ENCODE results near the gene STOML3. TPM values are rescaled to one million over a fixed set of nuclear protein-coding genes. Genes with fewer than 3 reads are reported as not detected.

The STOML3 gene
- total RNA-seq, 1 experiment from 2014 or later = not detected

- TF ChIP-seq FOXP4 (CRISPR knock-in tag; IDR thresholded peaks at IDR 0.05) (no peak), FOXP1 (CRISPR knock-in tag; IDR thresholded peaks at IDR 0.05; ENCODE audit: borderline replicate concordance) (no peak), ZNF317 (CRISPR knock-in tag; IDR thresholded peaks at IDR 0.05; ENCODE audit: borderline replicate concordance, low read depth) (no peak), ETV6 (CRISPR knock-in tag; IDR thresholded peaks at IDR 0.05) (no peak)
- TF ChIP-seq, protein P1, sequence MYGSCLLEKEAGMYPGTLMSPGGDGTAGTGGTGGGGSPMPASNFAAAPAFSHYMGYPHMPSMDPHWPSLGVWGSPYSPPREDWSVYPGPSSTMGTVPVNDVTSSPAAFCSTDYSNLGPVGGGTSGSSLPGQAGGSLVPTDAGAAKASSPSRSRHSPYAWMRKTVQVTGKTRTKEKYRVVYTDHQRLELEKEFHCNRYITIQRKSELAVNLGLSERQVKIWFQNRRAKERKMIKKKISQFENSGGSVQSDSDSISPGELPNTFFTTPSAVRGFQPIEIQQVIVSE (CRISPR knock-in tag; IDR thresholded peaks at IDR 0.05; ENCODE audit: borderline replicate concordance) = no peak
Measured at GRCh38 chr13:39034085-39034484, 43.5 kb upstream of the STOML3 start (continued).

DNA sequence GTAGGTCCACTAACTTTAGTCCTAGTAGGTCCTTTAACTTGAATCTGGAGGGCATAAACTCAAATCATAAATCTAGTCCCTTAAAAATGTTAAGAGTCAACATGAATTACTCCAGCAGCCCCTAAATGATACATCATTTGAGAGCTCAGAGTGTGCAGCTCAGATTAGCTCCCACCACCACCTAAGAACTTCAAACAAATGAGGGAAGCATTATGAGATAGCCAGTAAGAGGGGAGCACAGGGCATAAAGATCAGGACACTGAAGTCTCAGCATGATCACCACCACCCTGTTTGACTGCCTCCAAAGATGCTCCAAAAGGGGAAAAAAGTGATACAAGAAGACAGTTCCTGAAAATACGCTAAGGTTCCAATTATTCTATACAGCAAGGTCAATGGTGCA lies 41.5 kb upstream of the STOML3 start:
- TF ChIP-seq IRF1 (CRISPR knock-in tag; IDR thresholded peaks at IDR 0.05) (no peak), ZBTB21 (CRISPR knock-in tag; IDR thresholded peaks at IDR 0.05; ENCODE audit: borderline replicate concordance) (no peak), ESRRA (CRISPR knock-in tag; IDR thresholded peaks at IDR 0.05; ENCODE audit: borderline replicate concordance) (no peak)
- TF ChIP-seq, protein P2, sequence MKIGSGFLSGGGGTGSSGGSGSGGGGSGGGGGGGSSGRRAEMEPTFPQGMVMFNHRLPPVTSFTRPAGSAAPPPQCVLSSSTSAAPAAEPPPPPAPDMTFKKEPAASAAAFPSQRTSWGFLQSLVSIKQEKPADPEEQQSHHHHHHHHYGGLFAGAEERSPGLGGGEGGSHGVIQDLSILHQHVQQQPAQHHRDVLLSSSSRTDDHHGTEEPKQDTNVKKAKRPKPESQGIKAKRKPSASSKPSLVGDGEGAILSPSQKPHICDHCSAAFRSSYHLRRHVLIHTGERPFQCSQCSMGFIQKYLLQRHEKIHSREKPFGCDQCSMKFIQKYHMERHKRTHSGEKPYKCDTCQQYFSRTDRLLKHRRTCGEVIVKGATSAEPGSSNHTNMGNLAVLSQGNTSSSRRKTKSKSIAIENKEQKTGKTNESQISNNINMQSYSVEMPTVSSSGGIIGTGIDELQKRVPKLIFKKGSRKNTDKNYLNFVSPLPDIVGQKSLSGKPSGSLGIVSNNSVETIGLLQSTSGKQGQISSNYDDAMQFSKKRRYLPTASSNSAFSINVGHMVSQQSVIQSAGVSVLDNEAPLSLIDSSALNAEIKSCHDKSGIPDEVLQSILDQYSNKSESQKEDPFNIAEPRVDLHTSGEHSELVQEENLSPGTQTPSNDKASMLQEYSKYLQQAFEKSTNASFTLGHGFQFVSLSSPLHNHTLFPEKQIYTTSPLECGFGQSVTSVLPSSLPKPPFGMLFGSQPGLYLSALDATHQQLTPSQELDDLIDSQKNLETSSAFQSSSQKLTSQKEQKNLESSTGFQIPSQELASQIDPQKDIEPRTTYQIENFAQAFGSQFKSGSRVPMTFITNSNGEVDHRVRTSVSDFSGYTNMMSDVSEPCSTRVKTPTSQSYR (CRISPR knock-in tag; IDR thresholded peaks at IDR 0.05) = no peak
- CTCF ChIA-PET = no interaction called here
- H3K4me1 Mint-ChIP-seq = peaks cover 42% of the 10 kb centered on the region
- ATAC-seq (no peak), DNase-seq (ENCODE audit: low spot score) (no peak)
- POLR2A ChIA-PET = interaction anchor here (0.5 kb wide), 1 partner anchor 186 kb away, joined by 4 read pairs; no protein-coding TSS in a partner anchor
- H3K36me3 Mint-ChIP-seq = peaks cover 23% of the 10 kb centered on the region
- no peak overlapping the region for H3K4me3 Mint-ChIP-seq
- H3K27me3 Mint-ChIP-seq (ENCODE audit: low read depth) = no peaks in the 10 kb centered on the region
- H3K9me3 Mint-ChIP-seq = no peaks in the 10 kb centered on the region
- H3K27ac Mint-ChIP-seq = 0 out of 2 replicates have a peak overlapping the region, but pooled peaks have one; percentile 5

DNA sequence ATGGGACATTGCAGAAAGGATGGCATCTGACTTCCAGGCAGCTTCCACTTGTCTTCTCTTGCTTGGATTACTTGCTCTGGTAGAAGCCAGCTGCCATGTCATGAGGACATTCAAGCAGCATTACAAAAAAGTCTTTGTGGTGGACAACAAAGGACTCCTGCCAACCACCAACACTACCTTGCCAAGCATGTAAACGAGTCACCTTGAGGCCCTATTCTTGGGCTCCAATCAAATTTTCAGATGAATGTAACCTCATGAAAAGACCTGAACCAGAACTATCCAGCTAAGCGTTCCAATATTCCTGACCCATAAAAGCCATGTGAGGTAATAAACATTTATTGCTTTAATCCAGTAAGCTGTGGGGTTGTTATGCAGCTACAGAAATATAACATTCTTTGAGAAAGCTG lies 34.8 kb upstream of the STOML3 start:
- POLR2A ChIA-PET = interaction anchor here (1.1 kb wide), 1 partner anchor 12 kb away, joined by 4 read pairs; the partner anchor contains the start of gene PROSER1
- Mint-ChIP-seq H3K4me3 (no peak overlapping the region), H3K27me3 (ENCODE audit: low read depth) (no peaks in the 10 kb centered on the region), H3K27ac (peak overlapping the region; percentile 99), H3K4me1 (peaks cover 69% of the 10 kb centered on the region), H3K9me3 (no peaks in the 10 kb centered on the region), H3K36me3 (peaks cover 65% of the 10 kb centered on the region)
- TF ChIP-seq, protein P3, sequence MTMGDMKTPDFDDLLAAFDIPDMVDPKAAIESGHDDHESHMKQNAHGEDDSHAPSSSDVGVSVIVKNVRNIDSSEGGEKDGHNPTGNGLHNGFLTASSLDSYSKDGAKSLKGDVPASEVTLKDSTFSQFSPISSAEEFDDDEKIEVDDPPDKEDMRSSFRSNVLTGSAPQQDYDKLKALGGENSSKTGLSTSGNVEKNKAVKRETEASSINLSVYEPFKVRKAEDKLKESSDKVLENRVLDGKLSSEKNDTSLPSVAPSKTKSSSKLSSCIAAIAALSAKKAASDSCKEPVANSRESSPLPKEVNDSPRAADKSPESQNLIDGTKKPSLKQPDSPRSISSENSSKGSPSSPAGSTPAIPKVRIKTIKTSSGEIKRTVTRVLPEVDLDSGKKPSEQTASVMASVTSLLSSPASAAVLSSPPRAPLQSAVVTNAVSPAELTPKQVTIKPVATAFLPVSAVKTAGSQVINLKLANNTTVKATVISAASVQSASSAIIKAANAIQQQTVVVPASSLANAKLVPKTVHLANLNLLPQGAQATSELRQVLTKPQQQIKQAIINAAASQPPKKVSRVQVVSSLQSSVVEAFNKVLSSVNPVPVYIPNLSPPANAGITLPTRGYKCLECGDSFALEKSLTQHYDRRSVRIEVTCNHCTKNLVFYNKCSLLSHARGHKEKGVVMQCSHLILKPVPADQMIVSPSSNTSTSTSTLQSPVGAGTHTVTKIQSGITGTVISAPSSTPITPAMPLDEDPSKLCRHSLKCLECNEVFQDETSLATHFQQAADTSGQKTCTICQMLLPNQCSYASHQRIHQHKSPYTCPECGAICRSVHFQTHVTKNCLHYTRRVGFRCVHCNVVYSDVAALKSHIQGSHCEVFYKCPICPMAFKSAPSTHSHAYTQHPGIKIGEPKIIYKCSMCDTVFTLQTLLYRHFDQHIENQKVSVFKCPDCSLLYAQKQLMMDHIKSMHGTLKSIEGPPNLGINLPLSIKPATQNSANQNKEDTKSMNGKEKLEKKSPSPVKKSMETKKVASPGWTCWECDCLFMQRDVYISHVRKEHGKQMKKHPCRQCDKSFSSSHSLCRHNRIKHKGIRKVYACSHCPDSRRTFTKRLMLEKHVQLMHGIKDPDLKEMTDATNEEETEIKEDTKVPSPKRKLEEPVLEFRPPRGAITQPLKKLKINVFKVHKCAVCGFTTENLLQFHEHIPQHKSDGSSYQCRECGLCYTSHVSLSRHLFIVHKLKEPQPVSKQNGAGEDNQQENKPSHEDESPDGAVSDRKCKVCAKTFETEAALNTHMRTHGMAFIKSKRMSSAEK (CRISPR knock-in tag; IDR thresholded peaks at IDR 0.05; ENCODE audit: borderline replicate concordance) = 0 out of 2 replicates have a peak, but pooled peaks have one; percentile 29
- TF ChIP-seq, protein P4, sequence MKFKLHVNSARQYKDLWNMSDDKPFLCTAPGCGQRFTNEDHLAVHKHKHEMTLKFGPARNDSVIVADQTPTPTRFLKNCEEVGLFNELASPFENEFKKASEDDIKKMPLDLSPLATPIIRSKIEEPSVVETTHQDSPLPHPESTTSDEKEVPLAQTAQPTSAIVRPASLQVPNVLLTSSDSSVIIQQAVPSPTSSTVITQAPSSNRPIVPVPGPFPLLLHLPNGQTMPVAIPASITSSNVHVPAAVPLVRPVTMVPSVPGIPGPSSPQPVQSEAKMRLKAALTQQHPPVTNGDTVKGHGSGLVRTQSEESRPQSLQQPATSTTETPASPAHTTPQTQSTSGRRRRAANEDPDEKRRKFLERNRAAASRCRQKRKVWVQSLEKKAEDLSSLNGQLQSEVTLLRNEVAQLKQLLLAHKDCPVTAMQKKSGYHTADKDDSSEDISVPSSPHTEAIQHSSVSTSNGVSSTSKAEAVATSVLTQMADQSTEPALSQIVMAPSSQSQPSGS (CRISPR knock-in tag; IDR thresholded peaks at IDR 0.05; ENCODE audit: borderline replicate concordance, low read depth) = no peak
- CTCF ChIA-PET = interaction anchor here (1.1 kb wide), 1 partner anchor 11 kb away, joined by 3 read pairs; no protein-coding TSS in a partner anchor
- ATAC-seq (peak; percentile 34), DNase-seq (ENCODE audit: low spot score) (no peak)
